ENCODE measurements around the gene MRPS27. TPM values are rescaled to one million over a fixed set of nuclear protein-coding genes. Genes with fewer than 3 reads are reported as not detected.
A peak's percentile ranks its signal among the peaks of the same experiment; 100 is the strongest.
"Not testable (repeated sequence)": the region's sequence is repeated elsewhere in the genome, so short reads cannot be mapped to it uniquely, and the experiment has no call there.

The MRPS27 gene
- polyA plus RNA-seq, 12 donors: 37.2 to 165 (median 49.7) TPM

- DNase-seq: no peak
Observed at GRCh38 chr5:72337159-72337558, 17.1 kb upstream of the MRPS27 start.

- DNase-seq: no peak
Observed at GRCh38 chr5:72330712-72331111, 10.7 kb upstream of the MRPS27 start.

- no peak for DNase-seq
Observed at GRCh38 chr5:72328172-72328571, 8.1 kb upstream of the MRPS27 start.

DNA sequence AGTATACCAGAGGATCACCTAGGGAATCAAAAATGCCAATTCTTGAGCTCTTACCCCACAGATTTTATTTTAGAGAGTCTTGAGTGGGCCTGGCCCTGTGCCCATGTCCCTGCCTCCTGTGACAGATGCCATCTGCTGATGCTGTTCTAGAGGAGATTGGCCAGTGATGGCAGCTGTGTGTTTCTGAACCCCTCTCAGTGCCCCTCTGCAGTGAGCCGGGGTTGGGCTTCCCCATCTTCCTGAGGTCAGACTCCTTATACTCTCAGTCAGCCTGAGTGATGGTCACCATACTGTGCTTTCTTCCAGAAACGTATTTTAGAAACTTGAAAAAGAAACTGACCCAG, 6.2 kb upstream of the MRPS27 start:
- DNase-seq: no peak

GRCh38 chr5:72325566-72326305, 5.7 kb upstream of the MRPS27 start:
- DNase-seq: peak; percentile 15

- DNase-seq: no peak
Observed at GRCh38 chr5:72324189-72324825, 4.3 kb upstream of the MRPS27 start.

DNA sequence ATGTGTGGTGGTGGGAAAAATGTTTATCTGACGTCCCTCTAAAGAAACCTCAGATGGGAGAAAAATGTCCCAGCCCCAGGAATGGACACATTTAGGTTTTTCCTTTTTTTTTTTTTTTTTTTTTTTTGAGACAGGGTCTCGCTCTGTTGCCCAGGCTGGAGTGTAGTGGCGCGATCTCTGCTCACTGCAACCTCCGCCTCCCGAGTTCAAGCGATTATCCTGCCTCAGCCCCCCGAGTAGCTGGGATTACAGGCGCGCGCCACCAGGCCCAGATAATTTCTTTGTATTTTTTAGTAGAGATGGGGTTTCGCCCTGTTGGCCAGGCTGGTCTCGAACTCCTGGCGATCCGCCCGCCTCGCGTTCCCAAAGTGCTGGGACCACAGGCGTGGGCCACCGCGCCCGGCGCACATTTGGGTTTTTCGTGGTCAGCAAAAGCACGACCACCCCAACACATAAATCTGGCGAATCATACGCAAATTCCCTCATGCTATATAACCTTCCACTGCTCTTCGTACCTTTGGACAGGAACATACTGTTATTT, 535 bp downstream of the MRPS27 start:
- not testable (repeated sequence) for DNase-seq

DNA sequence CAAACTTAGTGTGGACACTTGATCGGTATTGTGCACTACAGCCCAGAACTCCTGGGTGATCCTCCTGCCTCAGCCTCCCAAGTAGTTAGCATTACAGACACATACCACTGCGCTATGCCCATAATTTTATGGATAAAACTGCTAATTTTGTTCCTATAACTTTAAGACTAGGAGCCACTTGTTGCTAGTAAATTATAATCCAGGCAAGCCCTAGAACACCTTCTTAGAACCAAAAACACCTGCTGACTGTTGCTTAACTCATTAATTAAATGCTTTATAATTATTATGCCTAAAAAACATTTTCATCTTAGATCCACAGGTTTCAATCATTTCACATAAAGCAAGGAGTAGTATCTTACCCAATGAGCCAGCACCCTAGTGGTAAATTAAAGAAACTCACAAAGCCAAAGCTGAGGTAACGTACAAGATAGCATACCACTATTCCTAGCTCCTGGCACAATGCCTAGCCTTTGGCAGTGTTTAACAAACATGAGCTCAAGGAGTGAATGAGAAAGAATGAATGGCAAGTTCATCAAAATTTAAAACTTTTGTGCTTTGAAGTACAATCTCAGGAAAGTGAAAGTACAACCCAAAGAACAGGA, 5.4 kb downstream of the MRPS27 start:
- no peak for DNase-seq

DNA sequence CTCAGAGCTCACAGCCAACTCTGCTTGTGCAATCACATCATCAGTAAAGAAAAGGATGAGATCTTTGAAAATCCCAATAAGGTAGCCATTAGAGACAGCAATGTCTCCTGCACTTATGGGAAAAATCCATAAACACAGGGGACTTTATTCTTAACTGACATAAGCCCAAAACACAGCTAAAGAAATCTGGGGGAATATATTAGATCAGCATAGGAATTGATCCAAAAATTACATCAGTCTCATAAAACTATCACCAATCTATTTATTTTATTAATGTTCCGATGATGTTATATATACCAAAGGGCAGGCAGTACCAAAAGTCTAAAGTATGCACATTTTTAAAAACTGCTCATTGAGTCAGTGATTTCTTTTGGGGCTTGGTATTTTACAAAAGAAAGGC, 6.9 kb downstream of the MRPS27 start:
- peak; percentile 14 for DNase-seq

GRCh38 chr5:72308853-72309191, 11.2 kb downstream of the MRPS27 start:
- no peak for DNase-seq

DNA sequence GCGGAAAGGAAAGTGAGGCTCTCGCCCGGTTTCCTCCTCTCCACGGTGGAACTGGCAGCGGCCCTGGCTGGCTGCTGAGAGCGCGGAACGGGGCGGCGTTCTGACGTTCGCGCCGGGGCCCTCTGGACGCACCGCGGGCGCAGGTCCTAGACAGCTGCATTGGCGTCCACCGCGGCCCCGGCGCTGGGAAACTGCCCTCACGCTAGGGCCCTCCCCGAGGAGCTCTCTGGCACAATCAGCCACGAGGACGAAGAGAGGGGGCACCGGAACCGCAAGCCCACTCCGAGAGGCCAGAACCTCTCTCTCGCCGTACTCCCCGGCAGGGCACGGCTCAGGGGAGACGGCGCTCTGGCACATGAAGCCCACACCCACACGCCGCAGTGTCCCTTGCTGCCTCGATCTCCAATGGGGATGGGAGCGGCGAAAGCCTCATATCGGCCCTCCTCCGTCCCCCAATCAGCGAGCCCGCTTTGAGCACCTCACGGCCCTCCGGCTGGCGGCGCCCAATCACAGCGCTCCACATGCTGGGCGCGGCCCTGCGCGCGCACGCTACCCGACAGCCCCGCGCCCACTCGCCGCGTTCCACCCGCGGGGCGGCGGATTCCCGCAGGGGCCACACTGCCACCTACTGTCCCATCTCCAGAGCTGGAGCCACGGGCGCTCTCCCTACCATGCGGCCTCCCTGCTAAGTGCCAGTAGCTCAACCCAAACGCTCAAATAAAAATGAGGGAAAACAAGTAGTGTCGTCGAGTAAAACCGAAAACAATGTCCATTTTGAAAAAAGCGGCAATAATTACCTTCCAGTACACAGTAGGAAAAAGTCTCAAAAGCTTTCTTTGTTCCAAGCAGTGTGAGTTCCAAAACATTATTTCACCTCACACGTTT, 11.8 kb downstream of the MRPS27 start:
- peak; percentile 96 for DNase-seq

DNA sequence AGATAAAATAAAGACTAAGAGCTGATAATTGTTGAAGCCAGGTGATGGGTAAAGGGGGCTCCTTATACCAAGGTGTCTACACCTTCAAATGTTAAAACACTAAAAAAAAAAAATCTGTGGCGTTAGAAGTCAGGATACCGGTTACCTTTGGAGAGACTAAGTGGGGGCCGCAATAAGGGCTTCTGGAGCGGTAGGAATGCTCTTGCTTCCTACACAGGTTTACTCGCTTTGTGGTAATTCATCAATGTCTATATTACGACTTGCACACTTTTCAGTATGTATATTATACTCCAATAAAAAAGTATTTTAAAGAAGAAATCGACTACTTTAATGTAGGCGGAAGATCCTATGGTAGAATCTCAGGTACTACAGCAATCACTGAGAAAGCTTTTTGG, 12.5 kb downstream of the MRPS27 start:
- no peak for DNase-seq

DNA sequence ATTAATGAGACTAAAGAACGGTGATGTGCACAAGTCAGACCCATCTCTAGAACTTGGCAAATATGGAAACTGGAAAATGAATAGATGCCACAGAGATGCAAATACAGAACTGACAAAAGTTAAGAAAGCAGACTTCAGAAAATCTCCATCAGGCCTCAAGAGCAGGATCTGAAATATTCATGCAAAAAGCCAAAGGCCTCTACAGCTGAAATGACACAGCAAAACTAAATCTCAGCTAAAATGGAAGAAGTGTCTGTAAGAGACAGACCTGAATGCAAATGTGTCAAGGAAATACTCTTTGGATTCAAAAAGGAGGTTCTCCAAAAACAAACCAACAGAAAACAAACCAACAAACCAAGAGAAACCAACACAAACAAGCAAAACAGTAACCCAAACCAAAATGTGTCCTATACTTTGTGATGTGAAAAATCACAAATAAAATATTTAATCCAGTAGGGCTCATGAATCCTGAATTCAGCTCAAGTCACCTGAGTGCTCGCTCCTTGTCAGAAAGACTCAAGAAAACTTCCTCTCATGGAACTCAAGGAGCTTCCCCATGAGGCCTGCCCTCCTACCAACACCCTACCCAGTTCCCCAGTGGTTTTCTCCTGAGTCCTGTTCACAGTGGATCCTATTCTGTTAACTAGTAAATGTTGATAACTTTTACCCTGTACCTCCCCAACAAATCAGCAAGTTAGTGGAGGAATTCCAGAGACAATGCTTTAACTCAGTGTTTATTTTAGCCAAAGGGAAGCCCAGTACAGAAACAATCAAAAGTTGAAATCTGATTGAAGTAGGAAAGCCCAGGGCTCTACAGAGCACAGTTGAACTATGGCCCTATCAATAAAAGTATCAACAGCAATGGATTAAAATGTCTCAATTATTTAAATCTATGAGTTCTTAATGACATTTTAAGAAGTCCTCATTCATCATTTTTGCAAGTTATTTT, 14.6 kb downstream of the MRPS27 start:
- DNase-seq: no peak

- DNase-seq: no peak
Observed at GRCh38 chr5:72302171-72302570, 17.9 kb downstream of the MRPS27 start.

DNA sequence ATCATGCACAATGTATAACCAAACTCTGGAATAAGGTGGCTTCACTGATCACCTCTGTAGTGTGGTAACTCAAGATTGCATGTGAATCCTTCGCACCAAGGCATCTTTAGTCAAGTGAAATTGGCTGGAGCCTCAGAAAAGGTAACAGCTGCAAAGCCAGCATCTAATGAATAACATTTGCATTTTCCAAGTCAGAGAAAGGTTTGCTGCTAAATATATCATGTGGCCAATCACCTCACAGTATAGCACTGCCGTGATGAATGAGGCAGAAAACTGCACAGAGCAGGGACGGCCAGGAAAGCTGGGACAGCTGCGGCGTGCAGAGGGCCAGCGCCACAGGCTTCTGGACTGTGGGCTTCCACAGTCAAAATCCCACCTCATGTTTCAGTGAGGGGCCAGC, 18.5 kb downstream of the MRPS27 start:
- DNase-seq: no peak

DNA sequence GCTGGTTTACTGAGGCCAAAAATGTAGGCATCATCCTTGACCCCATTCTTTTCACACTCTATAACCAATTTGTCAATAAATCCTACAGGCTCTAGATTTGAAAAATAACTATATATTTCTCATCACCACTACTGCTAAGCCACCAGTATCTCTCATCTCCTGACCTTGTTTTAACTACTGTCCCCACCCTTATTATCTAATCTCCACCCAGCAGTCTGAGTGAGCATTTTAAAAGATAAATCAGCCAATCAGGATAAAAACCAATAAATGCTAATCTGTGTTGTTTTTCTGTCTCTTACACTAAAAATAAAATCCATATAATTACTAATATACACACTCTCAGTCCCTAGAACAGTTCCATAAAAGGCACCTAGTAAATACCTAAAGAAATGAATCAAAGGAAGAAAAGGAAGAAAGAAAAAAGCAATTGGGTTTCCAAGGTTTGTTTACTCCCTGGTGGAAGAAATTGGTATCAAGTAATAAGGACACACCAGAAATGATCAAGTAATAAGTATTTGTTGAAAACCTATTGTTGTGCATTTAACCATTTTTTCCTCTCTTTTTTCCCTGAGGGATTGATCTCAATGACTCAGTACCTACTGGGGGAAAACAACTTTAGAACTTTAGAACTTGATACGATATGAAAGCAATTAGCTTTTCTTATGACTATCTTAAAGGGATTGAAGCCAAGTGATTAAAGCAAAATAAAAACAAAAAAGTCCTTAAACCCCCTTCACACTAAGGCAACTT, 19.3 kb downstream of the MRPS27 start:
- no peak for DNase-seq

- no peak for DNase-seq
Observed at GRCh38 chr5:72298711-72299110, 21.3 kb downstream of the MRPS27 start.

DNA sequence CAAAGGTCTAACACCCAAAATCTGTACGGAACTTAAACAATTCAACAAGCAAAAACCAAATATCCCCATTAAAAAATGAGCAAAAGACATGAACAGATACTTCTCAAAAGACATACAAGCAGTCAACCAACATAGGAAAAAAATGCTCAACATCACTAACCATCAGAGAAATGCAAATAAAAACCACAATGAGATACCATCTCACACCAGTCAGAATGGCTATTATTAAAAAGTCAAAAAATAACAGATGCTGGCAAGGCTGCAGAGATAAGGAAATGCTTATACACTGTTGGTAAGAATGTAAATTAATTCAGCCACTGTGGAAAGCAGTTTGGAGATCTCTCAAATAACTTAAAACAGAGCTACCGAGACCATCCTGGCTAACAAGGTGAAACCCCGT, 21.9 kb downstream of the MRPS27 start:
- DNase-seq: not testable (repeated sequence)

DNA sequence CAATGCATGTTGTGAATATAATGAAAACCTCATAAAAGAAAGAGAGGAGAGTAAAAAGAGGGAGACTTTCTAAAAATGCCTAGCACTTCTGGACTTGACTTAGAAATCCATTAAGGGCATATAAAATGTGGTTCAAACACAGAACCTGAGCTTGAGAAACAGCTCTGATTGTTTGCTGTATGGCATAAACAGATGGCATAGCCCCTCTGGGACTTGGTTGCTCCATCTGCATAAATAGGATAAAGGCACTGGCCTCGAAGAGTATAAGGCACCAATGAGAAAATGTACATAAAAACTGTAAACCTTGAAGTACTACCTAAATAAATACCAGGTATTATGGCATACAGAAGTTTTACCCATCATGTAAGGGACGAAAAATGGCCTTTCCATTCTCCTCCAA, 23.8 kb downstream of the MRPS27 start:
- DNase-seq: no peak

DNA sequence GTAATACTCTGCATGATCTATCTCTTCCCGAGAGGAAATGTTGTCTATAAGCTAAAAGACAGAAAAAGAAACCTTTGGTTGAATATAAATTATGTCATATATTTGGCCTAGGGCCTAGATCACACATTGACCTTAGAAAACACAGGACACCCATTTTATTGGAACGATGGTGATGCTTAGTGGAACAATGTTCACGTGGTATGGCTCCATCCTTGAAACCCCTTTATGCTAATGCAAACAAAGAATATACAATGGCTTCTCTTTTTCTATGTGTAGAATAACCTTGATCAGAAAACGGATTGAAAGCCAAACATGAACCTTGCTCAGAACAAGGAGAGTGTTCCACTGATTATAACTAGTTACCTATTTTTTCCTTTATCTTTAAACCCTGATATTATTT, 24.5 kb downstream of the MRPS27 start:
- no peak for DNase-seq

Data from muscle of arm (tissue), 12 donors.